Raji (cell line): ENCODE data around the gene FHDC1.

Experiments used
- POLR2A ChIP-seq: IDR thresholded peaks from 2 replicates; pipeline ENCODE4 v1.6.1; 2011; ENCODE audit warnings: low read depth, low read length, control low read depth; ENCODE audit not compliant: insufficient read depth

Gene FHDC1

DNA sequence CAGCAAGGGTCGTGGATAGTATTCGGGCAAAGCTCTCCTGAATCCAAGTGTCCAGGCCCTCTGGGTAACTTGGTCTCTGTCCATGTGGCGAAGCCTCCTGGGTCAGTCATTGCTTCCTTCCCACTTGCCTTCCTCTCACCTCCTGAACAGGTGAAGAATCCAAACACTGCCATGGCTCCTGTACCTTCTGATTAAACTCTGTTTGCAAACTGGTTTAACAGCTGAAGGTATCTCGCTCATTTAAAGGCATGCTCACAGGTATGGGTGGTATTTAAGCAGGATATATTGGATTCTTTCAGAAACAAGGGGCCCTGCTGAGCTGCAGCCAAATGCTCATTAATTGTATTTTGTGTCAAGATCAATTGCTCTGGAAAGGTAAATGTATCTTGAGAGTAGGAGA, 28.2 kb downstream of the FHDC1 start:
- TF ChIP-seq POLR2A, result no peak

DNA sequence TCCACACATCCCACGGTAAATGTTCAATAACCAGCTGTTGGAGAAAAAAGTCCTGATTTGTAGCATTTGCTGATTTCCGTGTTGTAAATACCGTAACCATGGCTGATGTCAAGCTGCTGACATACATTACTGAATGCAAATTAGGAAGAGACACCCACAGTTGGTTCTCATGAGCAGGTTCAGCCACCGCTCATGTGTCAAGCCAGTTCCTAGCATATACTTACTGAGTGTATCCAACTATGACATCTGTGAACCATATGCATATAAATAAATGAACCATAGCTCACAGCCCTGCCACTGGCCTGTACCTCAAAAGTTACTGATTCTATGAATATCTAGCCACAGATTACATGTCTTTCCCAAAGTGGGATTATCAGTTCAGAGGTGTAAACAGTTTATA, 29.5 kb downstream of the FHDC1 start:
- no peak for TF ChIP-seq POLR2A

DNA sequence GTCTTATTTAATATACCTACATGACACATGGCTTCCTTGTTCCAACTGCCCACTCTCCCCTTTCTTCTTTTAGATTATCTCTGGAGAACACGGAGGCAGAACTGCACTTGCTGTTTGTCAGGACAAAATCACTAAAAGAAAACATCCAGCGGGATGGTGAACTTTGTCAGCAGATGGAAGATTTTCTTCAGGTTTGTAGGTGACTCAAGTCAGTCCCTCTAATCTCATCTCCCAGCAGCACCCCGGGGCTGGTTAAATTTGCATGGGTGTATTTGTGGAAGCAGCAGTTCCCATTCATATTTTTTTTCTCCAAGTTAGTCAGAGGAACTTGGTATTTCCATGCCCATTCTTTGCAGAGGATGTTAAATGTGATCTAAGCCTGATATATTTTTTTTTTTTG, 31.8 kb downstream of the FHDC1 start:
- TF ChIP-seq POLR2A, result no peak

DNA sequence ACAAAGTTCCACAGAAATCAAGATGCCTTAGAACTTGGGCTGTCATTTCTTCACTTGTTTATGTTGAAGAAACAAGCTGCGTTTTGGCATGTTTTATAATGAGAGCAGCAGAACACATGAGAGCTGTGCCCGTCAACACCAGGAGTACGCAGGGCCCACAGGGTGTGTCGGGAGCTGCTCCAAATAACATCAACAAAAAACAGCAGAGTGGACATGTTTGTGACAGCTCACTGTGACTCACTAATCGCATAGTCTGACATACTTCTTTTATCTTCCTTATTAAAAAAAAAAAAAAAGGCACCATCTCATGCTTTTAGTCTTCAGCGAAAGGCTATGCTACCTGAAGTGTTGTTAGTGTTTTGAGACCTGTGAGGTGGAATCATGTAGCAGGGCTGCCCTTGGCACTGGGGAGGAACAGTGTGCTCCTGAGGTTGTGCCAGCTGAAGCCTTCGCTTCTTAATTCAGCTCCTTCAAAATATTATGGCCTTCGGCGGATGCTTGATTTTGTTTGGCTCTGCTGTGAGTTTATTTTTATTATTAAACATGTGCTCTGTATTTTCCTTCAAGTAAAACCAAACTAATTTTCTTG, 32.8 kb downstream of the FHDC1 start:
- TF ChIP-seq POLR2A, result no peak

DNA sequence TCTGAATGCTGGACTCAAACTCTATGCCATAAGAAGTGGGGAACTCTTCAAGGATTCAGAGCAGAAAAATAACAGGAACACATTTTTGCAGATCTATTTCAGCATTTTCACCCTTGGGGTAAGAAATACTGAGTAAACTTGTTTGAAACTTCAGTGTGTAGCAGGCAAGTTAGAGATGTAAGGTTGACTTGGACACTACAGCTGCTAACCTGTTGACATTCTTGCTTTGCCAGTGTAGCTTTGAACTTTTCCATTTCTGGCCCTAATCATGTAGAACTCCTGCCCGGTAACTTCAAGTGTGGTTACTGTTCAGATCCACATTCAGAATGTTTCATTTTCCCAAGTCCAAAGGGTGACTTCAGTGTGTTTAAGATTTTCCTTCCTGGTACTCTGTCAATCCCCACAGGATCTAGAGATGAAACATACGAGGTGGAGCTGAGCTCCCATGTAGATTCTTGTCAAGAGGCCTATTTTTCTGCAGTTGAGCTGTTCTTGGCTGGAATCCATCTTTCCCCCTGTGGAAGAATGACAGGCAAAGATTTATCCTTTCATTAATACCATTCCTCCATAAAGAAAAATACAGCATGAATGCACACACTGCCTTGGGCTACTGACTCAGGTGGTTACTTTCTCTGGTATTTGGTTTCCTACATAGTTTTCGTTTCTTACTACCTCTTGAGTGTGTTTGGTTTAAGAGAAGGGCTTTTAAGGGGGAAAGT, 34.1 kb downstream of the FHDC1 start:
- TF ChIP-seq POLR2A, result no peak

DNA sequence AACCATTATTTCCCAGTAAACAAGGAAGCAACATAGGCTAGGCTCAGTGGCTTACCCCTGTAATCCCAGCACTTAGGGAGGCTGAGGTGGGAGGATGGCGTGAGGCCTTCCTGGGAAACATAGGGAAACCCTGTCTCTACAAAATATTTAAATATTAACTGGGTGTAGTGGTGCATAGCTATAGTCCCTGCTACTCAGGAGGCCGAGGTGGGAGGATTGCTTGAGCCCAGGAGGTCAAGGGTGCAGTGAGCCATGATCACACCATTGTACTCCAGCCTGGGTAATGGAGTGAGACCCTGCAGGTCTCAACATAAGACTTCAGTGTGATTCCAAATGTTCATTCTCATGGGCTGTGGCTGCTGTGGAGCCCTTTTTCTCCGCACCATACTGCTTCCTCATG, 34.9 kb downstream of the FHDC1 start:
- no peak for TF ChIP-seq POLR2A

DNA sequence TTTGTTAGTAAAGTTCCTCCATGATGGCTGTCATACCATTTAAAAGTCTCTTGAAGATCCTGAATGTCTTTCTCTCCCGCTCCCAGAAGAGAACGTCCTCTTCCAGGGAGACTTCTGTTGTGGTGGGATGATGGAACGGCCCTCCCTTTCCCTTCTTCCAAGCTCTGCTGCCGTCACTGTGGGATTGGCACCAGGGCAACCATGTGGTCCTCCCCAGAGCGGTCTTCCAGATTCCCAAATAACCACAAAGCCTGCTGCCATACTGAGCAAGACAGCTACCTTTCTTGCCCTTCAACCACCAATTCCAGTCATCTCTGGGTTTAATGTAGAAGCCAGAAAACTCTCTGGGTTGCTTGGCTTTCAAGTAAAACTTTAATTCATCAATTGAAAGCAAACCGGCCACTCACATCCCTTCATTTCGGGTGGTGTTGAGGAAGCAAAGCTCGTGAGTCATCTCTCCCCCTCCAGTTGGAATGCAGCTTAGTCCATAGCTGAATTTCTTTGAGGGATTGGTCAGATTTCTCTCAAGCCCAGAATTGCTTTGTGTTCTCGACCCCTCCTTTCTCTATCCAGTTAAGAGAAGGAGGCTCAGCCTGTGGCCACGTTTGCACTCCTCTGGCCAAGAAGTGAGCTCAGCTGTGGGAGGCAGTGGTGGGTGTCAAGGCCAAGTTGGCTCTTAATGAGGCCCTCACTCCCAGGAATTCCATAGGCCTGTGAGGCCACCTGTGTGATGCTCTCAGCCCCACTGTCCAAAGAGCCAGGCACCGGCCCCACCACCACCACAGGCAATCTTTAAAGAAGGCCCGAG, 36.9 kb downstream of the FHDC1 start:
- TF ChIP-seq POLR2A, result no peak

DNA sequence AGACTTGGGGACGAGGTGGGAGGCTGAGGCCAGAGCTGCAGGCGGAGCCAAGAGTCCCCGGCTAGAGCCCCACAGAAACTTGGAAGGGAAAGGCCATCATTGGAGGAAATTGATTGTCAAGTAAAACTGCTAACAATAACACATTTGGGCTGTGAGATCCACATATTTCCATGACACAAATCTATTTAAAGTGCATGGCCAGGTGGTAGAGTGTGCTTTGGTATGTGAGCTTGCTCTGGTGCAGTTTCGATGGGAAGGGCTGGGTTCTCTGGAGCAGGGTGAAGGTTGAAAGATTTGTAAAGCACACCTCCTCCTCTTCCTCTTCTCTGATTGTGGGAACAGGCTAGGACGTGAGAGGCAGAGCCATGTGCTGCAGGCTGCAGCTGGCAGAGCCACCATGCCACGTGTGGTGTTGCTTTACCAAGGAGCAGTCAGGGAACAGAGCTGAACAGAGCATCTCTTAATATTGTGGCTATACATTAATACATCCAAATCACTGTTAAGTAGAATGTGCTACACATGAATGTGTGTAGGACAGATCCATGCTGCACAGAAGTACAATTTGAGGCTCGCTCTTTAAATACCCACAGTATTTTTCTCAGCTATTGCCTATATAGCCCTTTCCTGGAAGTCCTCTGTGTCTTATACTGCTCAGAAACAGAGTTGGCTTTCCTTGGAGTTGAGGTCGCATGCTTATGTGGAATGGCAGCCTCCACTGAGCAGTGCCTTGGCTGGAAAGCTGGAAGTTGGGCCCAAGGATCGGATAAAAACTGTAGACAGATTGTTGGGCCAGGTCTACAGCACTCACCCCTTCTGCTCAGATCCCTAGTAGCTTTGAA, 37.7 kb downstream of the FHDC1 start:
- no peak for TF ChIP-seq POLR2A

DNA sequence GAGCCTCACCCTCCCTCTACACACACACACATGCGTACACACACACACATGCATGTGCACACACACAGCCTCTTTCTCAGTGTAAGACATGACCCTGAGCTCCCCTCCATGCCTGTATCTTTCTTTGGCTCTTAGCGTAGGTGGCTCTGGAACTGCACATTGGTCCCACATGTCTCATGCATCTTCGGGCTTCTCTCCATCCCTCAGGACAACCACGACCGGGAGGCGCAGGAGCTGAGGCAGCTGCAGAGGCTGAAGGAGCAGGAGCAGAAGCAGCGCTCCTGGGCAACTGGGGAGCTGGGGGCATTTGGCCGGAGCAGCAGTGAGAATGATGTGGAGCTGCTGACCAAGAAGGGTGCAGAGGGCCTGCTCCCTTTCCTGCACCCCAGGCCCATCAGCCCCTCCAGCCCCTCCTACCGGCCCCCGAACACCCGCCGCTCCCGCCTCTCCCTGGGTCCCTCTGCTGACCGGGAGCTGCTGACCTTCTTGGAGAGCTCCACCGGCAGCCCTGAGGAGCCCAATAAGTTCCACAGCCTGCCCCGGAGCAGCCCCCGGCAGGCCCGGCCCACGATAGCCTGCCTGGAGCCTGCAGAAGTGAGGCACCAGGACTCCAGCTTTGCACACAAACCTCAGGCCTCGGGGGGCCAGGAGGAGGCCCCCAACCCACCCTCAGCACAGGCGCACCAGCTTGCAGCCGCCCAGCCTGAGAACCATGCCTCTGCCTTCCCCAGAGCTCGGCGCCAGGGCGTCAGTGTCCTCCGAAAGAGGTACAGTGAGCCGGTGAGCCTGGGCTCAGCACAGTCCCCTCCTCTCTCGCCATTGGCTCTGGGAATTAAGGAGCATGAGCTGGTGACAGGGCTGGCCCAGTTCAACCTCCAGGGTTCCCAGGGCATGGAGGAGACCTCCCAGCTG, 38.6 kb downstream of the FHDC1 start:
- TF ChIP-seq POLR2A, result no peak

DNA sequence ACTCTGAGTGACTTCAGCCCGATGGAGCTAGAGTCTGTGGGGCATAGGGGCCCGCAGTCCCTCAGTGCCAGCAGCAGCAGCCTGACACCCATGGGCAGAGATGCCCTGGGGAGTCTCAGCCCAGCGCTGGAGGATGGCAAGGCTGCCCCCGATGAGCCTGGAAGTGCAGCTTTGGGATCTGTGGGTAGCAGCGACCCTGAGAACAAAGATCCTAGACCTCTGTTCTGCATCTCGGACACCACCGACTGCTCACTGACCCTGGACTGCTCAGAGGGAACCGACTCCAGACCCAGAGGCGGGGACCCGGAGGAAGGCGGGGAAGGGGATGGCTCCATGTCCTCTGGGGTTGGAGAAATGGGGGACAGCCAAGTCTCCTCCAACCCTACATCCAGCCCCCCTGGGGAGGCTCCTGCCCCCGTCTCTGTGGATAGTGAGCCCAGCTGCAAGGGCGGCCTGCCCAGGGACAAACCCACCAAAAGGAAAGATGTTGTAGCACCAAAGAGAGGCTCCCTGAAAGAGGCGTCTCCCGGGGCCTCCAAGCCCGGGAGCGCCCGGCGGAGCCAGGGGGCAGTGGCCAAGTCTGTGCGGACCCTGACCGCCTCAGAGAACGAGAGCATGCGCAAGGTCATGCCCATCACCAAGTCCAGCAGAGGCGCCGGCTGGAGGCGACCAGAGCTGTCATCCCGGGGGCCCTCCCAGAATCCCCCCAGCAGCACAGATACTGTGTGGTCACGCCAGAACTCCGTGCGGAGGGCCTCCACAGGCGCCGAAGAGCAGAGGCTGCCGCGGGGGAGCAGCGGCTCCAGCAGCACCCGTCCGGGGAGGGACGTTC, 39.5 kb downstream of the FHDC1 start:
- TF ChIP-seq POLR2A, result no peak

DNA sequence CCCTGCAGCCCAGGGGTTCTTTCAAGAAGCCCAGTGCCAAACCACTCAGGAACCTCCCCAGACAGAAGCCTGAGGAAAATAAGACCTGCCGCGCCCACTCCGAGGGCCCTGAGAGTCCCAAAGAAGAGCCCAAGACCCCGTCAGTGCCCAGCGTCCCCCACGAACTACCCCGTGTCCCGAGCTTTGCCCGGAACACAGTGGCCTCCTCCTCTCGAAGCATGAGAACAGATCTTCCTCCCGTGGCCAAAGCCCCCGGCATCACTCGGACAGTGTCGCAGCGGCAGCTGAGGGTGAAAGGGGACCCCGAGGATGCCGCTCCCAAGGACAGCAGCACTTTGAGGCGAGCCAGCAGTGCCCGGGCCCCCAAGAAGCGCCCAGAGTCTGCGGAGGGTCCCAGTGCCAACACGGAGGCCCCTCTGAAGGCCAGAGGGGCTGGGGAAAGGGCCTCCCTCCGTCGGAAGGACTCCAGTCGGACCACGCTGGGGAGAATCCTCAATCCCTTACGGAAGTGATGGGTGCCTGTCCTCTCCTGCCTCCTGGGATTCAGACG, 40.2 kb downstream of the FHDC1 start:
- TF ChIP-seq POLR2A, result no peak

DNA sequence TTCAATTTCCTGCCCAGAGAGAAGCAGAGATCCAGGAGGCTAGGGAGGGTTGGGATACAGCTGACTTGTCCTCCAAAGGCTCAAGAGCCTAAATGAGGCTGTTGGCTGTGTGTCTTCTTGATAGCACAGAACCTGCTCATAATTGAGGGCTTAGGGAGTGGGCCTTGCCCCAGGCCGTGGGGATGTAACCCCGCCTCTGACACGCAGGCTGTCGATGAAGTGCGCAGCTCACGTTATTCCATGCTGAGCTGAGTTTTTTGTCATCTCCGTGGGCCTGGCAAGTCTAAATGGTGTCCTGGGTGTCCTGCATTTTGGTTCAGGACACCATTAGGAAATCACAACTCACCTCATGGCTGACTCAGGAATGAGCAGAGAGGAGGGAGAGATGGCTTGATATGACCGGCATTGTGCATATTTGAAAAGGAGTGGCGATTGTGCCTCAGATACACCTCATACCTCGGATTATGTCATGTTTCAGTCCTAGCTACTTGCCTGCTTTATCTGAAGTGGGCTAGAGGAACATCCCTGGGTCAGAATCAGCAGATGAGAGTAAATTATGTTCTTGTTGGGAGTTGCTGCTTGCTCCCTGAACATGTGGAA, 43.7 kb downstream of the FHDC1 start:
- TF ChIP-seq POLR2A, result no peak

DNA sequence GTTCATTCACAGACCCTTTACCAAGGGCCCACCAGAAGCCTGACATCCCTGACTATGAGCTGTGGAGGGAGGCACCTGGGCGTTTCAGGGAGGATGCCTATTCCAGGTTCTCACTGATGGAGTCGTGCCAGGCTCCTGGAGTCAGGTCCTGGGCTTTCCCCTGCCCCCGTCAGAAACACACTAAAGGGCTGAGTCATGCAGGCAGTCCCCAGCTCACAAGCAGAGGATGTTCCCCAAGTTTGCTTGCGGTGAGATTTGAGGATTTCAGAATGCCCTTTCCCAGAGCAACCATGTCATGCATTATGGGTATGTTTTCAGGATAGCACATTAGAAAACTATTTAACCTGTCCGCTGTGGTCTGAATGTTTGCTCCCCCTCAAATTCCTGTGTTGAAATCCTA, 45.2 kb downstream of the FHDC1 start:
- no peak for TF ChIP-seq POLR2A

DNA sequence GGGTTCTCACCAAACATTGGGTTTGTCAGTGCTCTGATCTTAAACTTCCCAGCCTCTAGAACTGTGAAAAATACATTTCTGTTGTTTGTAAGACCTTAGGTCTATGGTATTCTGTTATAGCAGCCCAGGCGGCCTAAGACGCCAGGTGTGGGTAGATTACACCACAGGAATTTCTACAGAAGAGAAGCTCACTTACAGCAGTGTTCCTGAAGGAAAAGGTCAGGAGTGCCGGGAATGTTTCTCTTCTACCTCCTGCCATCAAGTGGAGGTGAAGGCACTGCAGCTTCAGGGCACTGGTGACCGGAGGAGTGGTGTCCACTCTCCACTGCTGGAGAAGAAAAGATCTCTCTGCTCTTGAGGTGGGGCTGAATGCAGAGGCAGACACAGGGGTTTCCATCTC, 45.7 kb downstream of the FHDC1 start:
- TF ChIP-seq POLR2A, result no peak
